H1 (cell line): ENCODE data around the gene BCL6B. TPM values are rescaled to one million over a fixed set of nuclear protein-coding genes. Genes with fewer than 3 reads are reported as not detected.

ENCODE experiments used
- ASH2L ChIP-seq: fragments of 200-600, 300-600 bp; sonication (generic); IDR thresholded peaks from one replicate; pipeline ENCODE4 v1.7.1; 2017; ENCODE audit warnings: low read length
- CBX5 ChIP-seq: fragments of 300-800, 300-1000 bp; sonication (generic); IDR thresholded peaks from 2 replicates; pipeline ENCODE4 v1.7.1; 2016; ENCODE audit warnings: antibody characterized with exemption, low read length, low read depth
- CBX8 ChIP-seq: fragments of 300-800, 300-1000 bp; sonication (generic); IDR thresholded peaks from 2 replicates; pipeline ENCODE4 v1.7.1; 2016; ENCODE audit warnings: low read depth, low read length, borderline replicate concordance
- CHD7 ChIP-seq: fragments of 300-600 bp; sonication (generic); IDR thresholded peaks from 2 replicates; pipeline ENCODE4 v1.7.1; 2012; ENCODE audit warnings: low read length, moderate library complexity, mild to moderate bottlenecking, inconsistent platforms; ENCODE audit not compliant: insufficient replicate concordance
- E2F6 ChIP-seq: IDR thresholded peaks from 2 replicates; pipeline ENCODE4 v1.6.1; 2012; ENCODE audit warnings: inconsistent platforms
- NANOG ChIP-seq: IDR thresholded peaks from 2 replicates; pipeline ENCODE4 v1.6.1; 2011; ENCODE audit warnings: low read length, low read depth, mild to moderate bottlenecking, inconsistent platforms; ENCODE audit not compliant: insufficient read depth, poor library complexity, severe bottlenecking
- RFX5 ChIP-seq: IDR thresholded peaks from 2 replicates; pipeline ENCODE4 v1.6.1; 2011; ENCODE audit warnings: low read depth, low read length, improper control_type of control experiment, borderline replicate concordance
- SAP30 ChIP-seq: fragments of 300-600 bp; sonication (generic); IDR thresholded peaks from 2 replicates; pipeline ENCODE4 v1.7.1; 2012; ENCODE audit warnings: low read length, moderate library complexity, mild to moderate bottlenecking, inconsistent platforms; ENCODE audit not compliant: insufficient read depth, insufficient replicate concordance
- USF2 ChIP-seq: IDR thresholded peaks from 2 replicates; pipeline ENCODE4 v1.6.1; 2011; ENCODE audit warnings: low read length, improper control_type of control experiment
- ZNF274 ChIP-seq: IDR thresholded peaks from 2 replicates; pipeline ENCODE4 v1.7.0; 2012; ENCODE audit warnings: low read length, borderline replicate concordance; ENCODE audit errors: extremely low read depth
- polyA plus RNA-seq, 7 experiments: library from polyadenylated mRNA; depleted of rRNA in 3 of 7; stranded (reverse) in 5 of 7; unstranded in 2 of 7; fragments of >200 nt in 5 of 7; fragments of 200-250 nt in 2 of 7; gene quantifications; 1 replicate in 5 of 7; 2 replicates in 1 of 7; 4 replicates in 1 of 7; pipeline versions ENCODE4 v1.2.1 to v1.2.3, GENCODE V29; 2011 to 2013; ENCODE audit warnings: missing spikeins in 2 of 7, mixed read lengths in 2 of 7
- total RNA-seq: library from RNA; stranded (reverse); fragmentation: NEBNext Ultra II Directional; extraction: Animal tissue kit (Norgen Biotek cat#: 25700); gene quantifications from 2 replicates; pipeline ENCODE4 v1.2.1, GENCODE V29; 2021

BCL6B gene
- total and polyA plus RNA-seq, 2 of the 8 experiments (the other 6 are each of a cell fraction or from before 2014, with no cell fraction given), result 6.6 to 8.7 TPM

GRCh38 chr17:7017827-7018200 lies 5.0 kb upstream of the BCL6B start (continued):
- TF ChIP-seq CHD7 (no peak), USF2 (no peak), RFX5 (no peak), ZNF274 (no peak), CBX5 (no peak), ASH2L (no peak), SAP30 (no peak), CBX8 (no peak), E2F6 (no peak), NANOG (no peak)
